B cell (primary cell): ENCODE measurements around the gene PRDM15. TPM values are rescaled to one million over a fixed set of nuclear protein-coding genes. Genes with fewer than 3 reads are reported as not detected.

ENCODE experiments used
- ATAC-seq: fragments of 200-7000 bp; cut with Tn5 transposase; one replicate; pipeline ENCODE4 v1.10.0; 2021; ENCODE audit warnings: low read depth, mild to moderate bottlenecking, moderate number of reproducible peaks, moderate library complexity
- CTCF ChIA-PET: fragments of 350-600 bp; sonication (Branson Sonifier 250); formaldehyde crosslinking; loops from one replicate; lab custom pipeline; 2021; ENCODE audit warnings: antibody characterized with exemption, inconsistent platforms; lab: Charles Lee
- POLR2A ChIA-PET: fragments of 350-600 bp; sonication (Branson Sonifier 250); formaldehyde crosslinking; loops from one replicate; lab custom pipeline; 2021; ENCODE audit warnings: antibody characterized with exemption; lab: Charles Lee
- DNase-seq: peaks from one replicate; pipeline ENCODE4 v3.0.0; 2013
- H2AFZ ChIP-seq: 2 replicates; pipeline ENCODE4 v1.6.1; 2012; ENCODE audit warnings: mild to moderate bottlenecking, low read depth, low read length; ENCODE audit not compliant: insufficient read depth, poor library complexity, severe bottlenecking
- H3K27ac ChIP-seq, 2 donors: 1 replicate in 1 of 2; 2 replicates in 1 of 2; pipeline ENCODE4 v1.5.1; 2012 to 2013; ENCODE audit warnings: low read length in 2 of 2, mild to moderate bottlenecking in 2 of 2, moderate library complexity in 1 of 2
- H3K27me3 ChIP-seq, 4 experiments: fragments of 200-600 bp in 1 of 4; sonication (generic) in 1 of 4; replicated peaks in 1 of 4; 1 replicate in 2 of 4; 2 replicates in 2 of 4; pipeline versions ENCODE4 v1.6.1 to v1.7.0; 2013 to 2016; ENCODE audit warnings: low read length in 3 of 4, mild to moderate bottlenecking in 2 of 4, mixed read lengths in 1 of 4, moderate library complexity in 1 of 4; ENCODE audit not compliant: insufficient read depth in 4 of 4, control insufficient read depth in 3 of 4; ENCODE audit errors: control extremely low read depth in 1 of 4
- H3K36me3 ChIP-seq, 2 experiments: replicated peaks in 1 of 2; 1 replicate in 1 of 2; 2 replicates in 1 of 2; pipeline versions ENCODE4 v1.6.1 to v1.7.1; 2013; ENCODE audit warnings: low read length in 1 of 2; ENCODE audit not compliant: insufficient read depth in 2 of 2, control insufficient read depth in 1 of 2; ENCODE audit errors: control extremely low read depth in 1 of 2, extremely low read depth in 1 of 2
- H3K4me1 ChIP-seq, 2 donors: fragments of 200-600 bp in 1 of 2; sonication (generic) in 1 of 2; 1 replicate in 1 of 2; 2 replicates in 1 of 2; pipeline versions ENCODE4 v1.5.1 to v1.6.1; 2013 to 2017; ENCODE audit warnings: low read length in 2 of 2; ENCODE audit not compliant: control insufficient read depth in 2 of 2, insufficient read depth in 2 of 2
- H3K4me2 ChIP-seq: replicated peaks from 2 replicates; pipeline ENCODE3; 2012; ENCODE audit warnings: mild to moderate bottlenecking, low read depth, low read length; ENCODE audit not compliant: poor library complexity, severe bottlenecking
- H3K4me3 ChIP-seq, 5 experiments: fragments of 200-600 bp in 1 of 5; sonication (generic) in 1 of 5; 1 replicate in 3 of 5; 2 replicates in 2 of 5; pipeline versions ENCODE4 v1.5.1 to v1.7.0; 2011 to 2016; ENCODE audit warnings: low read length in 4 of 5, mild to moderate bottlenecking in 4 of 5, low read depth in 2 of 5, control low read depth in 1 of 5, moderate library complexity in 1 of 5; ENCODE audit not compliant: insufficient read depth in 1 of 5; ENCODE audit errors: control extremely low read depth in 1 of 5, extremely low read depth in 1 of 5
- H3K79me2 ChIP-seq: fragments of 200-600 bp; sonication (generic); one replicate; pipeline ENCODE4 v1.6.0; 2016; ENCODE audit warnings: low read length; ENCODE audit not compliant: control insufficient read depth, insufficient read depth
- H3K9ac ChIP-seq: fragments of 200-600 bp; sonication (generic); 2 replicates; pipeline ENCODE4 v1.6.1; 2017; ENCODE audit warnings: mild to moderate bottlenecking, low read length, moderate library complexity
- H3K9me3 ChIP-seq, 3 donors: one replicate each; pipeline versions ENCODE4 v1.6.1 to v1.7.1; 2013; ENCODE audit warnings: low read length in 2 of 3; ENCODE audit not compliant: control insufficient read depth in 2 of 3, insufficient read depth in 1 of 3; ENCODE audit errors: control extremely low read depth in 1 of 3
- H4K20me1 ChIP-seq: 2 replicates; pipeline ENCODE4 v1.6.0; 2012; ENCODE audit warnings: mild to moderate bottlenecking, low read length; ENCODE audit not compliant: insufficient read depth, control insufficient read depth, poor library complexity, severe bottlenecking
- H3K27ac Mint-ChIP-seq: one replicate; pipeline ENCODE4 v1.8.0; 2021; ENCODE audit warnings: mixed read lengths
- H3K27me3 Mint-ChIP-seq: one replicate; pipeline ENCODE4 v1.8.0; 2021; ENCODE audit warnings: mixed read lengths
- H3K4me1 Mint-ChIP-seq: one replicate; pipeline ENCODE4 v1.8.0; 2021; ENCODE audit warnings: mixed read lengths
- H3K4me3 Mint-ChIP-seq: one replicate; pipeline ENCODE4 v1.8.0; 2021; ENCODE audit warnings: mixed read lengths
- H3K9me3 Mint-ChIP-seq: one replicate; pipeline ENCODE4 v1.8.0; 2022; ENCODE audit warnings: mixed read lengths; ENCODE audit not compliant: insufficient read depth
- EZH2 ChIP-seq: IDR thresholded peaks from 2 replicates; pipeline ENCODE4 v1.6.1; 2012; ENCODE audit warnings: borderline replicate concordance, low read depth, mild to moderate bottlenecking, moderate library complexity, low read length; ENCODE audit not compliant: insufficient read depth, poor library complexity, severe bottlenecking
- WGBS: methylation state at CpG from one replicate; pipeline ENCODE4 v1.1.5; 2013; ENCODE audit warnings: missing lambda C conversion rate; ENCODE audit not compliant: insufficient coverage; 5-methylcytosine and 5-hydroxymethylcytosine counted together
- intact Hi-C: fragments of 100-400 bp; cut with micrococcal nuclease; formaldehyde crosslinking; loops from one replicate; pipeline ENCODE4 v1.10.0; 2022
- polyA plus RNA-seq: library from polyadenylated mRNA; depleted of rRNA; stranded (reverse); fragments of >200 nt; gene quantifications from 2 replicates; pipeline ENCODE4 v1.2.3, GENCODE V29; 2012
- total RNA-seq, 2 donors: library from RNA; stranded (reverse); fragments of 120-200 nt in 1 of 2; gene quantifications; 1 replicate in 1 of 2; 2 replicates in 1 of 2; pipeline versions ENCODE4 v1.2.3 to v1.2.4, GENCODE V29; 2013 to 2022
- TF ChIP-seq, protein P1 (sequence below): fragments of 200-600 bp; IDR thresholded peaks from one replicate; pipeline ENCODE4 v1.8.0; 2022; ENCODE audit warnings: antibody characterized with exemption, mild to moderate bottlenecking

PRDM15 gene
- total and polyA plus RNA-seq, 2 donors (not counting 1 experiment from before 2014, with no cell fraction given) = 21.3 to 29.2 TPM

DNA sequence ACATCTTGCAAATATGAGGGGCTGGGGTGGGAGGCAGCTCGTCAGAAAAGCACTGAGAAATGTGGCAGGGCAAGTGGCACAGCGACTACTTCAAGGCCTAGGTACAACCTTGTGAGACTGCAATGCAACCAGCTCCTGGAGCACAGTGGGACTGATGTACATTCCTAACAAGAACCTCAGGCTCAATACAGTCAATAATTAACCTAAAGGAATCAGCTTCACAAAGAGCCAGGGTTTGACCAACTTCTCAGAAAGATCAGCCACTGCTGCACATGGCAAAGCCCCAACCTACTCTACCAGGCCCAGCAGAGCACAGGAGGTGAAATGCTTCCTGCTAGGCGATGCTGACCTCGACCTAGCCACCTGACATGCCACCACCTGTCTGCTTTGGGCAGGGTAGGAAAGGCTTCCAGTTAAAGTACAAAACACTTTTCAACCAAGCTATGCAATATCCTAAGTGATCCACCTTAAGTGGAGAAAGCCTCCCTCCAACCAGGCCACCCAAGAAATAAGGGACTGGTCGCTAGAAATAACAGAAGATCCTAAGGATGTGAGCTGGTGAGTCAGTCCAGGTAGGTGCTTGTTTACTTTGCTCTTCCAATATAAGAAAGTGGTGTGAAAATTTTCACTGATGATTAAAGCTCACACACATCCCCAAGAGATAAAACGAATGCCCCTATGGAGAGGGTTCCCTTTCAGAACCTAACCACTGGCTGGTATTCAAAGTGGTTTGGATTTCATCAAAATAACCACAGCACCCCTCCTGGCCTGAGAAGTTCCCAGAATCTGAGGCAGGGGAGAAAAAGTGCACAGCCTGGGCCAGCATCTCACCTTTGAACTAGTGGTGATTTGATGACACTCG lies 114.4 kb downstream of the PRDM15 start:
- ATAC-seq = no peak
- Histone ChIP-seq H3K27ac (no peak overlapping the region), H3K4me2 (no peak overlapping the region), H4K20me1 (no peaks in the 10 kb centered on the region), H3K9ac (no peak overlapping the region), H2AFZ (no peak overlapping the region), H3K36me3 (no peaks in the 10 kb centered on the region), H3K27me3 (peaks cover 0 to 92% (median 56%) of the 10 kb centered on the region in 4 experiments), H3K79me2 (no peaks in the 10 kb centered on the region), H3K9me3 (peaks cover 0 to 25% (median 0%) of the 10 kb centered on the region in 3 donors), H3K4me3 (no peak overlapping the region), H3K4me1 (peaks cover 44 to 48% of the 10 kb centered on the region in 2 donors)
- peaks cover 77% of the 10 kb centered on the region for H3K27me3 Mint-ChIP-seq
- H3K4me1 Mint-ChIP-seq = peaks cover 38% of the 10 kb centered on the region
- H3K27ac Mint-ChIP-seq = peak overlapping the region; percentile 46
- POLR2A ChIA-PET = interaction anchor here (0.6 kb wide), 1 partner anchor 39 kb away, joined by 3 read pairs; no protein-coding TSS in a partner anchor
- intact Hi-C loops = no loop called here
- H3K9me3 Mint-ChIP-seq = no peaks in the 10 kb centered on the region
- TF ChIP-seq, protein P1, sequence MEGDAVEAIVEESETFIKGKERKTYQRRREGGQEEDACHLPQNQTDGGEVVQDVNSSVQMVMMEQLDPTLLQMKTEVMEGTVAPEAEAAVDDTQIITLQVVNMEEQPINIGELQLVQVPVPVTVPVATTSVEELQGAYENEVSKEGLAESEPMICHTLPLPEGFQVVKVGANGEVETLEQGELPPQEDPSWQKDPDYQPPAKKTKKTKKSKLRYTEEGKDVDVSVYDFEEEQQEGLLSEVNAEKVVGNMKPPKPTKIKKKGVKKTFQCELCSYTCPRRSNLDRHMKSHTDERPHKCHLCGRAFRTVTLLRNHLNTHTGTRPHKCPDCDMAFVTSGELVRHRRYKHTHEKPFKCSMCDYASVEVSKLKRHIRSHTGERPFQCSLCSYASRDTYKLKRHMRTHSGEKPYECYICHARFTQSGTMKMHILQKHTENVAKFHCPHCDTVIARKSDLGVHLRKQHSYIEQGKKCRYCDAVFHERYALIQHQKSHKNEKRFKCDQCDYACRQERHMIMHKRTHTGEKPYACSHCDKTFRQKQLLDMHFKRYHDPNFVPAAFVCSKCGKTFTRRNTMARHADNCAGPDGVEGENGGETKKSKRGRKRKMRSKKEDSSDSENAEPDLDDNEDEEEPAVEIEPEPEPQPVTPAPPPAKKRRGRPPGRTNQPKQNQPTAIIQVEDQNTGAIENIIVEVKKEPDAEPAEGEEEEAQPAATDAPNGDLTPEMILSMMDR = no peak
- peak overlapping the region; percentile 26 for H3K4me3 Mint-ChIP-seq
- WGBS = 81% methylated on average over 3 of the region's 7 CpGs
- CTCF ChIA-PET = no interaction called here
- DNase-seq = no peak

DNA sequence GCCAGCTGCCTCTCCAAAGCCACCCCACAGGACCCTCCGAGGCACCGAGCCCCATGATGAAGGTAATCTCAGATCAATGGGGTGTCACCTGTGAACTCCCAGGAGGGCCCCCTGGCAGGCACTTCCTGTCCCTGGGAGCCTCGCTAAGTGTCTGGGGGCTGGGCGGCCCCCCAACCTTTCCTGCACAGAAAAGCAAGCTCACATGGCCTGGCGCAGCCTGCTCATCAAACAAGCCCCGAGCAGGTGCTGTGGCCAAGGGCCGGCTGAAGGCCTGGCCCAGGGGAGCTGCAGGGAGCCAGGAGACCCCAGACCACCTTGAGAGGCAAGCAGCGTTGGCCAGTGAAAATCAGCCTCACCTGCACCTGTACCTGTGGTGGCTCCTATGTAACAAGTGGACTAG lies 115.1 kb downstream of the PRDM15 start:
- H3K27ac Mint-ChIP-seq = no peak overlapping the region
- TF ChIP-seq, protein P1 = no peak
- no peak for TF ChIP-seq EZH2
- Histone ChIP-seq H3K27me3 (peaks cover 0 to 90% (median 55%) of the 10 kb centered on the region in 4 experiments), H3K36me3 (no peaks in the 10 kb centered on the region), H3K9me3 (peaks cover 0 to 20% (median 0%) of the 10 kb centered on the region in 3 donors), H4K20me1 (no peaks in the 10 kb centered on the region), H3K4me1 (peaks cover 43 to 46% of the 10 kb centered on the region in 2 donors), H3K4me3 (no peak overlapping the region), H3K79me2 (no peaks in the 10 kb centered on the region), H3K9ac (no peak overlapping the region), H3K27ac (no peak overlapping the region), H2AFZ (no peak overlapping the region), H3K4me2 (no peak overlapping the region)
- H3K4me3 Mint-ChIP-seq = no peak overlapping the region
- ATAC-seq = no peak
- ChIA-PET CTCF (no interaction called here), POLR2A (interaction anchor here (0.6 kb wide), 1 partner anchor 39 kb away, joined by 3 read pairs; no protein-coding TSS in a partner anchor)
- H3K4me1 Mint-ChIP-seq = peaks cover 34% of the 10 kb centered on the region
- peaks cover 75% of the 10 kb centered on the region for H3K27me3 Mint-ChIP-seq
- no peak for DNase-seq
- 77% methylated on average over 8 of the region's 8 CpGs for WGBS
- H3K9me3 Mint-ChIP-seq = no peaks in the 10 kb centered on the region
- intact Hi-C loops = no loop called here
